CD4-positive, alpha-beta T cell (primary cell): ENCODE results near the gene HDAC10. TPM values are rescaled to one million over a fixed set of nuclear protein-coding genes. Genes with fewer than 3 reads are reported as not detected.

ENCODE experiments used
- ATAC-seq: fragments of 200-7000 bp; cut with Tn5 transposase; one replicate; pipeline ENCODE4 v1.10.0; 2022; ENCODE audit warnings: mild to moderate bottlenecking; ENCODE audit not compliant: poor library complexity
- CTCF ChIA-PET: fragments of 350-600 bp; sonication (Branson Sonifier 250); formaldehyde crosslinking; loops from one replicate; lab custom pipeline; 2021; ENCODE audit warnings: antibody characterized with exemption, inconsistent platforms; lab: Charles Lee
- POLR2A ChIA-PET: fragments of 350-600 bp; sonication (Branson Sonifier 250); formaldehyde crosslinking; loops from one replicate; lab custom pipeline; 2021; ENCODE audit warnings: antibody characterized with exemption, inconsistent platforms; lab: Charles Lee
- DNase-seq, 14 experiments: peaks; one replicate each; pipeline ENCODE4 v3.0.0-alpha.2; 2013 to 2020; ENCODE audit warnings: mixed read lengths in 2 of 14
- H3K27ac ChIP-seq, 2 donors: one replicate each; pipeline versions ENCODE4 v1.5.1 to v1.7.0; 2013; ENCODE audit warnings: low read length in 2 of 2, low read depth in 1 of 2, mild to moderate bottlenecking in 1 of 2
- H3K27me3 ChIP-seq, 2 experiments: 1 replicate in 1 of 2; 2 replicates in 1 of 2; pipeline versions ENCODE4 v1.6.1 to v1.7.0; 2013; ENCODE audit warnings: low read length in 2 of 2, control low read depth in 1 of 2, mild to moderate bottlenecking in 1 of 2, moderate library complexity in 1 of 2; ENCODE audit not compliant: insufficient read depth in 2 of 2, control insufficient read depth in 1 of 2
- H3K36me3 ChIP-seq: one replicate; pipeline ENCODE4 v1.6.1; 2013; ENCODE audit warnings: low read length, control low read depth; ENCODE audit not compliant: insufficient read depth
- H3K4me1 ChIP-seq: one replicate; pipeline ENCODE4 v1.6.1; 2013; ENCODE audit warnings: low read length, control low read depth; ENCODE audit not compliant: insufficient read depth
- H3K4me3 ChIP-seq: one replicate; pipeline ENCODE4 v1.5.1; 2013; ENCODE audit warnings: mild to moderate bottlenecking, low read length, moderate library complexity
- H3K9me3 ChIP-seq, 2 experiments: 1 replicate in 1 of 2; 2 replicates in 1 of 2; pipeline versions ENCODE4 v1.6.1 to v1.7.0; 2013; ENCODE audit warnings: low read length in 2 of 2, mild to moderate bottlenecking in 2 of 2, control low read depth in 1 of 2, moderate library complexity in 1 of 2; ENCODE audit not compliant: control insufficient read depth in 1 of 2, insufficient read depth in 1 of 2
- H3K27ac Mint-ChIP-seq: one replicate; pipeline ENCODE4 v1.8.0; 2020; ENCODE audit warnings: mixed read lengths
- H3K27me3 Mint-ChIP-seq: one replicate; pipeline ENCODE4 v1.8.0; 2021; ENCODE audit warnings: mixed read lengths
- H3K36me3 Mint-ChIP-seq: one replicate; pipeline ENCODE4 v1.8.0; 2021; ENCODE audit warnings: low read depth, mixed read lengths
- H3K4me1 Mint-ChIP-seq: one replicate; pipeline ENCODE4 v1.8.0; 2021; ENCODE audit warnings: low read depth, mixed read lengths
- H3K4me3 Mint-ChIP-seq: one replicate; pipeline ENCODE4 v1.8.0; 2020; ENCODE audit warnings: mild to moderate bottlenecking, mixed read lengths
- H3K9me3 Mint-ChIP-seq: one replicate; pipeline ENCODE4 v1.8.0; 2020; ENCODE audit warnings: mixed read lengths
- CTCF ChIP-seq: fragments of 200-600 bp; IDR thresholded peaks from one replicate; pipeline ENCODE4 v1.8.0; 2022; ENCODE audit warnings: antibody characterized with exemption, mild to moderate bottlenecking
- intact Hi-C, 2 experiments: fragments of 100-400 bp; cut with DNase I in 1 of 2; cut with micrococcal nuclease in 1 of 2; formaldehyde crosslinking; loops; one replicate each; pipeline versions ENCODE4 v1.15.1 to v1.9.0; 2023 to 2025; cut with DNase I, micrococcal nuclease
- total RNA-seq, 174 experiments: library from RNA in 2 of 174; stranded (reverse) in 2 of 174; gene quantifications; one replicate each; pipeline ENCODE4 v1.2.3 and lab custom pipeline; 2021 to 2026

HDAC10 gene
- total RNA-seq, 2 experiments from 2014 or later, result 87.3 to 88.7 TPM

GRCh38 chr22:50246242-50247175 lies 4.6 kb downstream of the HDAC10 start:
- no peak for TF ChIP-seq CTCF
- Mint-ChIP-seq H3K36me3 (peaks cover 30% of the 10 kb centered on the region), H3K4me3 (peak overlapping the region; percentile 83), H3K27ac (peak overlapping the region; percentile 71), H3K9me3 (no peaks in the 10 kb centered on the region), H3K27me3 (no peaks in the 10 kb centered on the region), H3K4me1 (peaks cover 49% of the 10 kb centered on the region)
- POLR2A ChIA-PET, result interaction anchor here (0.6 to 0.9 kb wide), 2 partner anchors 55 to 362 kb away, joined by 3 read pairs; no protein-coding TSS in a partner anchor
- CTCF ChIA-PET, result interaction anchor here (3.1 kb wide), 1 partner anchor 96 kb away, joined by 16 read pairs; no protein-coding TSS in a partner anchor
- Histone ChIP-seq H3K36me3 (peaks cover 29% of the 10 kb centered on the region), H3K27me3 (no peaks in the 10 kb centered on the region), H3K4me1 (peaks cover 92% of the 10 kb centered on the region), H3K27ac (no peak overlapping the region), H3K4me3 (no peak overlapping the region), H3K9me3 (no peaks in the 10 kb centered on the region)
- intact Hi-C loops, result no loop called here
- no peak for ATAC-seq
- DNase-seq, result no peak

GRCh38 chr22:50245214-50246072 lies 5.6 kb downstream of the HDAC10 start:
- Histone ChIP-seq H3K9me3 (no peaks in the 10 kb centered on the region), H3K36me3 (peaks cover 30% of the 10 kb centered on the region), H3K27ac (peak overlapping the region; percentile 98), H3K4me1 (peaks cover 95% of the 10 kb centered on the region), H3K4me3 (peak overlapping the region; percentile 100), H3K27me3 (no peaks in the 10 kb centered on the region)
- no peaks in the 10 kb centered on the region for H3K27me3 Mint-ChIP-seq
- no peak for TF ChIP-seq CTCF
- H3K4me3 Mint-ChIP-seq, result peak overlapping the region; percentile 99
- peak in 3 of 14 experiments; percentile 50 to 84 (median 70) for DNase-seq
- CTCF ChIA-PET, result interaction anchor here (1.4 to 3.1 kb wide), 2 partner anchors 97 to 317 kb away, joined by 3 to 16 read pairs; partner anchors contain the start of gene SYCE3
- H3K9me3 Mint-ChIP-seq, result no peaks in the 10 kb centered on the region
- peak; percentile 33 for ATAC-seq
- POLR2A ChIA-PET, result interaction anchor here (0.6 to 3.8 kb wide), 5 partner anchors 54 to 375 kb away, joined by 3 to 31 read pairs (median 3); partner anchors contain the start of genes LMF2, NCAPH2 and SCO2
- peaks cover 52% of the 10 kb centered on the region for H3K4me1 Mint-ChIP-seq
- peak overlapping the region; percentile 89 for H3K27ac Mint-ChIP-seq
- H3K36me3 Mint-ChIP-seq, result peaks cover 37% of the 10 kb centered on the region
- intact Hi-C loops, result loop anchor here in 1 of 2 experiments (1.0 kb wide), 2 partner anchors 98 to 263 kb away; partner anchors contain the start of genes NCAPH2 and PPP6R2
